Endothelial cell of umbilical vein (primary cell): ENCODE results near the gene SLC5A9. TPM values are rescaled to one million over a fixed set of nuclear protein-coding genes. Genes with fewer than 3 reads are reported as not detected.

Source experiments
- Bru-seq: library from RNA; stranded (reverse); fragments of 400-500 nt; gene quantifications from one replicate; lab custom pipeline; 2021; lab: Mats Ljungman, UMichigan
- BruChase-seq, 2 experiments: library from RNA; stranded (reverse); fragments of 400-500 nt; gene quantifications; one replicate each; lab custom pipeline; 2021; lab: Mats Ljungman, UMichigan
- BruUV-seq: library from RNA; stranded (reverse); fragments of 400-500 nt; replicated peaks from 2 replicates; lab custom pipeline; 2021; lab: Mats Ljungman, UMichigan
- CTCF ChIA-PET: fragments of 300-600, 350-600 bp; sonication (Branson Sonifier 250); formaldehyde crosslinking; loops from one replicate; lab custom pipeline; 2021; ENCODE audit warnings: antibody characterized with exemption, inconsistent platforms; lab: Charles Lee
- POLR2A ChIA-PET: fragments of 300-600, 350-600 bp; sonication (Branson Sonifier 250); formaldehyde crosslinking; loops from one replicate; lab custom pipeline; 2021; ENCODE audit warnings: antibody characterized with exemption, inconsistent platforms; lab: Charles Lee
- DNase-seq: peaks from one replicate; pipeline ENCODE4 v3.0.0-alpha.2; 2011; ENCODE audit warnings: low read depth, low spot score
- FAIRE-seq: peaks from 2 replicates; lab custom pipeline; 2011; peaks lifted over from hg19 to GRCh38; lab: Jason Lieb, UNC
- H2AFZ ChIP-seq: 2 replicates; pipeline ENCODE4 v1.6.0; 2012; ENCODE audit warnings: low read depth, low read length, control low read depth, inconsistent platforms
- H3K27ac ChIP-seq: 2 replicates; pipeline ENCODE4 v1.5.1; 2011; ENCODE audit warnings: low read depth, mild to moderate bottlenecking, control low read depth, low read length, moderate library complexity; ENCODE audit not compliant: insufficient read depth
- H3K27me3 ChIP-seq, 2 experiments: 2 replicates each; pipeline versions ENCODE4 v1.6.0 to v1.6.1; 2011; ENCODE audit warnings: low read length in 2 of 2, mixed read lengths in 1 of 2; ENCODE audit not compliant: control insufficient read depth in 2 of 2, insufficient read depth in 2 of 2
- H3K36me3 ChIP-seq, 2 experiments: 2 replicates in 1 of 2; 3 replicates in 1 of 2; pipeline ENCODE4 v1.5.1; 2011; ENCODE audit warnings: low read length in 2 of 2, mild to moderate bottlenecking in 1 of 2, moderate library complexity in 1 of 2; ENCODE audit not compliant: control insufficient read depth in 2 of 2, insufficient read depth in 2 of 2; ENCODE audit errors: extremely low read depth in 1 of 2
- H3K4me1 ChIP-seq: 3 replicates; pipeline ENCODE4 v1.5.1; 2011; ENCODE audit warnings: mild to moderate bottlenecking, low read length; ENCODE audit not compliant: control insufficient read depth, insufficient read depth; ENCODE audit errors: extremely low read depth
- H3K4me2 ChIP-seq: 2 replicates; pipeline ENCODE4 v1.6.1; 2011; ENCODE audit warnings: low read length, control low read depth, mixed read lengths; ENCODE audit not compliant: insufficient read depth
- H3K4me3 ChIP-seq, 3 experiments: fragments of 200-600 bp in 1 of 3; sonication (generic), shearing (Covaris generic) in 1 of 3; replicated peaks in 1 of 3; 2 replicates each; pipeline ENCODE4 v1.5.1; 2011 to 2016; ENCODE audit warnings: control low read depth in 3 of 3, low read length in 3 of 3, mild to moderate bottlenecking in 2 of 3, inconsistent platforms in 1 of 3, low read depth in 1 of 3, moderate library complexity in 1 of 3; ENCODE audit not compliant: insufficient read depth in 1 of 3
- H3K79me2 ChIP-seq: 2 replicates; pipeline ENCODE4 v1.6.0; 2012; ENCODE audit warnings: low read length, inconsistent platforms; ENCODE audit not compliant: control insufficient read depth, insufficient read depth
- H3K9ac ChIP-seq: replicated peaks from 2 replicates; pipeline ENCODE3; 2011; ENCODE audit warnings: low read length, control low read depth; ENCODE audit not compliant: insufficient read depth; ENCODE audit errors: extremely low read depth
- H3K9me1 ChIP-seq: replicated peaks from 3 replicates; pipeline ENCODE4 v1.6.0; 2011; ENCODE audit warnings: mild to moderate bottlenecking, low read length; ENCODE audit not compliant: control insufficient read depth, insufficient read depth; ENCODE audit errors: extremely low read depth
- H3K9me3 ChIP-seq: replicated peaks from 2 replicates; pipeline ENCODE4 v1.5.1; 2012; ENCODE audit warnings: low read length, inconsistent platforms; ENCODE audit not compliant: control insufficient read depth, insufficient read depth
- H4K20me1 ChIP-seq: replicated peaks from 2 replicates; pipeline ENCODE3; 2011; ENCODE audit warnings: mild to moderate bottlenecking, low read length; ENCODE audit not compliant: control insufficient read depth, insufficient read depth; ENCODE audit errors: extremely low read depth
- CTCF ChIP-seq, 2 donors: IDR thresholded peaks; 1 replicate in 1 of 2; 2 replicates in 1 of 2; pipeline ENCODE4 v1.5.1; 2011; ENCODE audit warnings: low read length in 2 of 2, mild to moderate bottlenecking in 2 of 2, moderate library complexity in 2 of 2, control low read depth in 1 of 2, inconsistent platforms in 1 of 2, low read depth in 1 of 2; ENCODE audit not compliant: insufficient read depth in 1 of 2; ENCODE audit errors: extremely low read depth in 1 of 2
- GATA2 ChIP-seq: IDR thresholded peaks from 2 replicates; pipeline ENCODE4 v1.7.0; 2011; ENCODE audit warnings: low read depth, mild to moderate bottlenecking, moderate library complexity, mixed read lengths, low read length; ENCODE audit not compliant: insufficient read length, insufficient read depth
- JUN ChIP-seq: IDR thresholded peaks from 2 replicates; pipeline ENCODE4 v1.6.1; 2011; ENCODE audit warnings: borderline replicate concordance, low read depth; ENCODE audit not compliant: insufficient read length, insufficient read depth
- POLR2AphosphoS5 ChIP-seq: IDR thresholded peaks from 2 replicates; pipeline ENCODE4 v1.6.1; 2012; ENCODE audit warnings: low read depth, mild to moderate bottlenecking, control low read depth, low read length, moderate library complexity; ENCODE audit not compliant: insufficient read depth
- dilution Hi-C: fragments of 300-500 bp; cut with MboI; formaldehyde crosslinking; loops from one replicate; pipeline ENCODE4 v1.15.0; 2019; ENCODE audit warnings: low sequenced_read_pairs; ENCODE audit not compliant: extremely low pct_ligation_motif_present
- intact Hi-C: fragments of 100-400 bp; cut with micrococcal nuclease; formaldehyde crosslinking; loops from one replicate; pipeline ENCODE4 v1.10.0; 2022
- long read RNA-seq: library from polyadenylated mRNA; stranded (forward); transcript quantifications from one replicate; pipeline ENCODE4 v2.0.0, GENCODE V29; 2021
- polyA minus RNA-seq, 3 experiments: library from RNA; depleted of rRNA, polyadenylated mRNA; stranded (reverse); fragments of >200 nt; gene quantifications; 1 replicate in 1 of 3; 2 replicates in 2 of 3; pipeline ENCODE4 v1.2.3, GENCODE V29; 2011
- polyA plus RNA-seq, 4 experiments: library from polyadenylated mRNA; depleted of rRNA in 3 of 4; stranded (reverse) in 3 of 4; unstranded in 1 of 4; fragments of >200 nt; gene quantifications; 2 replicates each; pipeline versions ENCODE4 v1.2.1 to v1.2.3, GENCODE V29; 2011 to 2012; ENCODE audit warnings: missing spikeins in 1 of 4
- total RNA-seq: library from RNA; stranded (reverse); gene quantifications from 2 replicates; pipeline ENCODE4 v1.2.3, GENCODE V29; 2021

Gene SLC5A9
- total RNA-seq, result not detected in 2 replicates
- not detected in 2 replicates for polyA plus RNA-seq
- not detected in 2 replicates for polyA plus RNA-seq (2011; cell fraction: cytosol; rRNA removed)
- not detected in 2 replicates for polyA plus RNA-seq (2011; cell fraction: nucleus; rRNA removed)
- polyA plus RNA-seq (2012), result not detected in 2 replicates
- polyA minus RNA-seq, result not detected in 2 replicates
- not detected for polyA minus RNA-seq (2011; cell fraction: cytosol; rRNA and poly(A)+ RNA removed)
- not detected in 2 replicates for polyA minus RNA-seq (2011; cell fraction: nucleus; rRNA and poly(A)+ RNA removed)
- not detected for Bru-seq, nascent RNA
- percentile 7 among the genes with signal in this experiment for BruChase-seq, experiment 1, labeled RNA remaining after a 6-hour chase
- BruChase-seq, experiment 2, labeled RNA remaining after a 2-hour chase, result not detected
- long read RNA-seq, result 0 reads

GRCh38 chr1:48222501-48223242 is at the start of gene SLC5A9:
TSS of gene SLC5A9 (plus strand) at chr1:48222716. CDS start at chr1:48222737, 21 bp downstream.
- Histone ChIP-seq H3K9me1 (no peaks in the 10 kb centered on the region), H3K9ac (no peak within 1 kb of the TSS), H3K4me2 (no peak within 1 kb of the TSS), H3K4me3 (no peak within 1 kb of the TSS), H3K79me2 (no peaks in the 10 kb centered on the region), H3K9me3 (no peaks in the 10 kb centered on the region), H2AFZ (no peak within 1 kb of the TSS), H3K27ac (no peak within 1 kb of the TSS), H4K20me1 (no peaks in the 10 kb centered on the region), H3K4me1 (peaks cover 3% of the 10 kb centered on the region), H3K27me3 (peaks cover 0 to 1% of the 10 kb centered on the region in 2 experiments), H3K36me3 (no peaks in the 10 kb centered on the region)
- no peak for FAIRE-seq
- no TSS peak for BruUV-seq
- ChIA-PET CTCF (no interaction called here), POLR2A (no interaction called here)
- intact Hi-C loops (no loop called here), dilution Hi-C loops (no loop called here)
- TF ChIP-seq CTCF (IDR thresholded peaks at IDR 0.05; ENCODE audit: extremely low read depth in 1 of 2, insufficient read depth in 1 of 2, low read depth in 1 of 2, low read length in 2 of 2) (no peak), GATA2 (no peak), POLR2AphosphoS5 (no peak), JUN (no peak)
- no peak for DNase-seq
